ENCODE results near the gene KLHL36. TPM values are rescaled to one million over a fixed set of nuclear protein-coding genes. Genes with fewer than 3 reads are reported as not detected.
"Not testable (repeated sequence)": the region's sequence is repeated elsewhere in the genome, so short reads cannot be mapped to it uniquely, and the experiment has no call there.

The KLHL36 gene
- total RNA-seq, 4 donors from 2014 or later = 49.0 to 73.0 (median 65.8) TPM

- intact Hi-C loops (cut with DNase I; ENCODE audit: low total_unique reads) = no loop called here
- peak in 1 of 2 donors; percentile 32 for DNase-seq (ENCODE audit: low spot score in 2 of 2)
- 88 to 91% methylated on average over 6 of the region's 6 CpGs for whole genome bisulfite sequencing, 2 donors
- no peak for TF ChIP-seq CTCF (IDR thresholded peaks at IDR 0.05)
- TF ChIP-seq POLR2A (IDR thresholded peaks at IDR 0.05) = no peak
- H3K4me3 ChIP-seq (ENCODE audit: low read depth, poor library complexity, severe bottlenecking) = no peak overlapping the region
These were observed 38.5 kb downstream of the KLHL36 start for GRCh38 chr16:84686707-84687298.

- WGBS, 2 donors = 76 to 86% methylated on average over 6 of the region's 6 CpGs
- TF ChIP-seq POLR2A (IDR thresholded peaks at IDR 0.05) (no peak), CTCF (IDR thresholded peaks at IDR 0.05) (no peak)
- no peak for DNase-seq (ENCODE audit: low spot score in 2 of 2)
These were observed 39.4 kb downstream of the KLHL36 start for GRCh38 chr16:84687715-84688114.

GRCh38 chr16:84688163-84688562 lies 39.9 kb downstream of the KLHL36 start:
- intact Hi-C loops (cut with DNase I; ENCODE audit: low total_unique reads); H3K4me3 ChIP-seq (ENCODE audit: low read depth, poor library complexity, severe bottlenecking); DNase-seq (ENCODE audit: low spot score in 2 of 2): not testable (repeated sequence)
- 91 to 96% methylated on average over 4 of the region's 4 CpGs for WGBS, 2 donors

More at GRCh38 chr16:84687715-84688114, 39.4 kb downstream of the KLHL36 start:
- intact Hi-C loops (cut with DNase I; ENCODE audit: low total_unique reads) = no loop called here
- no peak overlapping the region for H3K4me3 ChIP-seq (ENCODE audit: low read depth, poor library complexity, severe bottlenecking)

GRCh38 chr16:84689111-84689510 lies 40.8 kb downstream of the KLHL36 start:
- intact Hi-C loops (cut with DNase I; ENCODE audit: low total_unique reads) = no loop called here
- no peak for TF ChIP-seq CTCF (IDR thresholded peaks at IDR 0.05)
- no peak for TF ChIP-seq POLR2A (IDR thresholded peaks at IDR 0.05)
- H3K4me3 ChIP-seq (ENCODE audit: low read depth, poor library complexity, severe bottlenecking) = no peak overlapping the region
- 44 to 48% methylated on average over 8 of the region's 8 CpGs for WGBS, 2 donors
- DNase-seq (ENCODE audit: low spot score in 2 of 2) = peak in 1 of 2 donors; percentile 36

GRCh38 chr16:84690088-84690819 lies 41.9 kb downstream of the KLHL36 start:
- DNase-seq (ENCODE audit: low spot score in 2 of 2) = no peak
- TF ChIP-seq POLR2A (IDR thresholded peaks at IDR 0.05) = no peak
- no peak for TF ChIP-seq CTCF (IDR thresholded peaks at IDR 0.05)
- intact Hi-C loops (cut with DNase I; ENCODE audit: low total_unique reads) = no loop called here
- no peak overlapping the region for H3K4me3 ChIP-seq (ENCODE audit: low read depth, poor library complexity, severe bottlenecking)
- 88 to 91% methylated on average over 6 of the region's 6 CpGs for WGBS, 2 donors

GRCh38 chr16:84692451-84693214 lies 44.3 kb downstream of the KLHL36 start:
- DNase-seq (ENCODE audit: low spot score in 2 of 2) = no peak
- H3K4me3 ChIP-seq (ENCODE audit: low read depth, poor library complexity, severe bottlenecking) = no peak overlapping the region
- TF ChIP-seq CTCF (IDR thresholded peaks at IDR 0.05) (no peak), POLR2A (IDR thresholded peaks at IDR 0.05) (no peak)
- intact Hi-C loops (cut with DNase I; ENCODE audit: low total_unique reads) = no loop called here
- WGBS, 2 donors = 73 to 74% methylated on average over 6 of the region's 6 CpGs

GRCh38 chr16:84693869-84694268 lies 45.6 kb downstream of the KLHL36 start:
- intact Hi-C loops (cut with DNase I; ENCODE audit: low total_unique reads); H3K4me3 ChIP-seq (ENCODE audit: low read depth, poor library complexity, severe bottlenecking): not testable (repeated sequence)
- WGBS, 2 donors = 94 to 97% methylated on average over 10 of the region's 10 CpGs
- DNase-seq (ENCODE audit: low spot score in 2 of 2) = peak in 1 of 2 donors; percentile 52

Measured in lower leg skin (tissue), 4 donors.